ENCODE results near the gene CTU2. TPM values are rescaled to one million over a fixed set of nuclear protein-coding genes. Genes with fewer than 3 reads are reported as not detected.

CTU2 gene
- total RNA-seq, 1 experiment from 2014 or later = 52.4 TPM

DNA sequence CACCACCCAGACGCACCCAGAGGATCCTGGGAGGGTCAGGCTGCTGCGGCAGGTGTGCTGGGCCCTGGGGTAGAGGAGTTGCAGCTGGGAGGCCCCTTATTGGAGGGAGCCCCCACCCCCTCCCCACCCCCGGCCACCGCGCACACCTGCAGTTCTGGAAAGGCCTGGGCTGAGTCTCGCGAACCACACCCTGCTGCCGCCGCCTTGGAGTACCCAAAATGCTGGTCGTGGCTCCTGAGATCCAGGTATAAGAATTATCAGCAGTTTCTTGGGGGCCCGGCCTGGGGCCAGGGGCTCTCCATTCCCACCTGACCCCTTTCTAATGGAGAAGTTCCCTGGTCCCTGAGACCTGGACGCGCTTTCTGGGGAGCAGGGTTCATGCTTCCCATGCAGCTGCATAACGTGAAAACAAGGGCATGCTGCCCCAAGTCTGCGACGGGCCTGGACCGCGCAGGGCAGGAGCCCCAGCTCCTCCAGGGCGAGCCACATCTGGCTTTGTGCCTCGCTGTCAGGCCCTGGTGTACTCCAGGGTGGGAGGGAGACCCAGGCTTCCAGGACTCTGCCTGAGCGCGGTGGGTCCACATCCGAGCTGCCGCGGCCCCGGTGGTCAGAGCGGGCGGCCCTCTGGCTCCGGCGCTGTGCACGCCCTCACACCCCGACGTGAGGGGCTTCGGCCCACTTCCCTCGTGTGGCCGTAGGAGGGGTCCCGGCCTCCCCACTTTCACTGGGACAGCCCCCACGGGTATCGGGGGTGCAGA is 12.7 kb upstream of the CTU2 start:
- no peak overlapping the region for H3K27ac Mint-ChIP-seq
- 0 out of 2 replicates have a peak, but pooled peaks cover 2% of the 10 kb centered on the region for H3K4me1 Mint-ChIP-seq
- ATAC-seq (no peak), DNase-seq (ENCODE audit: low spot score) (no peak)
- POLR2A ChIA-PET = no interaction called here
- H3K9me3 Mint-ChIP-seq = no peaks in the 10 kb centered on the region
- H3K27me3 Mint-ChIP-seq (ENCODE audit: low read depth) = peaks cover 9% of the 10 kb centered on the region
- TF ChIP-seq NR1H2 (CRISPR knock-in tag; IDR thresholded peaks at IDR 0.05) = no peak
- H3K36me3 Mint-ChIP-seq = peaks cover 3% of the 10 kb centered on the region; the same call in 1 of the 2 replicates
- CTCF ChIA-PET = interaction anchor here (2.7 kb wide), 1 partner anchor 44 kb away, joined by 22 read pairs; no protein-coding TSS in a partner anchor
- no peak overlapping the region for H3K4me3 Mint-ChIP-seq

DNA sequence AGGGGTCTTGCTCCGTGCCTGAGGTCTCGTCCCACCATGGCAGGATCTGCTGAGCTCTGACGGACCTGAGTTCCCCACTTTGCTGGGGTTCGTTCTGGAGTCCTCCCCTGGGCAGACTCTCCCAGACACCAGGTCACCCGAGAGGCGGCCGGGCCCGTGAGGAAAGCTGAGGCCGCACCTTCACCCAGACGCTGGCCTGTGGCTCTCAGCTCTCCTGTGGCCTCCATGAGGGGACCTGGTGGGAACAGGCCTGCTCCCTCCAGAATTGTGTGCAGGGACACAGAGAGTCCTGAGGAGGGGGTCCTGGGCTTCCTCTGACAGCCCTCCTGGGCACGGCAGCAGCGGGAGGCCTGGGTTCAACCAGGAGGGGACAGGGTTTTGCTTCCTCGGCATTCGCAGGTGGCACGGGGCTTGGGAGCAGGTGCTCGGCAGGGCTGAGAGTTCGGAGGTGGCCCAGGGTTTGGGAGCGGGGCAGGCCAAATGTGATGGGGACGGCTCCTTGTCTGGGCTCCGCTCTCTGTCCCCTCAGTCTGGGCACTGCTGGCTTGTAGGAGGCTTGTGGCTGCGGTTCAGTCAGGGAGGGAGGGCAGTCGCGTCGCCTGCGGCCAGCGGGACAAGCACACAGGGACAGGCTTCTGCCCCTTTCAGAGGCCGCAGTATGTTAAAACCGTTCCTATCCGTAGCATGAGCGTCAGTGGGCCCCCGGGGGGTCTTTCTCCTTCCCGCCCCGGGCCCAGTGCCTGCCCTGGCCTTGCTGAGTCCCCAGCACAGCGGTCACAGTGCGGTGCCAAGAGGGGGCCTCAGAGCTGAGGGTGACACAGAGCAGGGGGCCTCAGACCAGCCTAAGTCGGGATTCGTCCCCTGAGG is 11.8 kb upstream of the CTU2 start:
- TF ChIP-seq NFYB (CRISPR knock-in tag; conservative IDR thresholded peaks at IDR 0.05; ENCODE audit: low read depth) (no peak), SMAD3 (CRISPR knock-in tag; IDR thresholded peaks at IDR 0.05; ENCODE audit: borderline replicate concordance) (no peak), NR1H2 (CRISPR knock-in tag; IDR thresholded peaks at IDR 0.05) (no peak), GABPB1 (CRISPR knock-in tag; IDR thresholded peaks at IDR 0.05) (no peak), NFATC4 (CRISPR knock-in tag; IDR thresholded peaks at IDR 0.05) (no peak), ZNF219 (CRISPR knock-in tag; IDR thresholded peaks at IDR 0.05; ENCODE audit: borderline replicate concordance) (no peak), SMAD4 (CRISPR knock-in tag; IDR thresholded peaks at IDR 0.05) (no peak), ZNF263 (CRISPR knock-in tag; IDR thresholded peaks at IDR 0.05; ENCODE audit: low read depth) (no peak)
- TF ChIP-seq, protein P1, sequence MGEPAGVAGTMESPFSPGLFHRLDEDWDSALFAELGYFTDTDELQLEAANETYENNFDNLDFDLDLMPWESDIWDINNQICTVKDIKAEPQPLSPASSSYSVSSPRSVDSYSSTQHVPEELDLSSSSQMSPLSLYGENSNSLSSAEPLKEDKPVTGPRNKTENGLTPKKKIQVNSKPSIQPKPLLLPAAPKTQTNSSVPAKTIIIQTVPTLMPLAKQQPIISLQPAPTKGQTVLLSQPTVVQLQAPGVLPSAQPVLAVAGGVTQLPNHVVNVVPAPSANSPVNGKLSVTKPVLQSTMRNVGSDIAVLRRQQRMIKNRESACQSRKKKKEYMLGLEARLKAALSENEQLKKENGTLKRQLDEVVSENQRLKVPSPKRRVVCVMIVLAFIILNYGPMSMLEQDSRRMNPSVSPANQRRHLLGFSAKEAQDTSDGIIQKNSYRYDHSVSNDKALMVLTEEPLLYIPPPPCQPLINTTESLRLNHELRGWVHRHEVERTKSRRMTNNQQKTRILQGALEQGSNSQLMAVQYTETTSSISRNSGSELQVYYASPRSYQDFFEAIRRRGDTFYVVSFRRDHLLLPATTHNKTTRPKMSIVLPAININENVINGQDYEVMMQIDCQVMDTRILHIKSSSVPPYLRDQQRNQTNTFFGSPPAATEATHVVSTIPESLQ (CRISPR knock-in tag; IDR thresholded peaks at IDR 0.05) = no peak
- TF ChIP-seq, protein P2, sequence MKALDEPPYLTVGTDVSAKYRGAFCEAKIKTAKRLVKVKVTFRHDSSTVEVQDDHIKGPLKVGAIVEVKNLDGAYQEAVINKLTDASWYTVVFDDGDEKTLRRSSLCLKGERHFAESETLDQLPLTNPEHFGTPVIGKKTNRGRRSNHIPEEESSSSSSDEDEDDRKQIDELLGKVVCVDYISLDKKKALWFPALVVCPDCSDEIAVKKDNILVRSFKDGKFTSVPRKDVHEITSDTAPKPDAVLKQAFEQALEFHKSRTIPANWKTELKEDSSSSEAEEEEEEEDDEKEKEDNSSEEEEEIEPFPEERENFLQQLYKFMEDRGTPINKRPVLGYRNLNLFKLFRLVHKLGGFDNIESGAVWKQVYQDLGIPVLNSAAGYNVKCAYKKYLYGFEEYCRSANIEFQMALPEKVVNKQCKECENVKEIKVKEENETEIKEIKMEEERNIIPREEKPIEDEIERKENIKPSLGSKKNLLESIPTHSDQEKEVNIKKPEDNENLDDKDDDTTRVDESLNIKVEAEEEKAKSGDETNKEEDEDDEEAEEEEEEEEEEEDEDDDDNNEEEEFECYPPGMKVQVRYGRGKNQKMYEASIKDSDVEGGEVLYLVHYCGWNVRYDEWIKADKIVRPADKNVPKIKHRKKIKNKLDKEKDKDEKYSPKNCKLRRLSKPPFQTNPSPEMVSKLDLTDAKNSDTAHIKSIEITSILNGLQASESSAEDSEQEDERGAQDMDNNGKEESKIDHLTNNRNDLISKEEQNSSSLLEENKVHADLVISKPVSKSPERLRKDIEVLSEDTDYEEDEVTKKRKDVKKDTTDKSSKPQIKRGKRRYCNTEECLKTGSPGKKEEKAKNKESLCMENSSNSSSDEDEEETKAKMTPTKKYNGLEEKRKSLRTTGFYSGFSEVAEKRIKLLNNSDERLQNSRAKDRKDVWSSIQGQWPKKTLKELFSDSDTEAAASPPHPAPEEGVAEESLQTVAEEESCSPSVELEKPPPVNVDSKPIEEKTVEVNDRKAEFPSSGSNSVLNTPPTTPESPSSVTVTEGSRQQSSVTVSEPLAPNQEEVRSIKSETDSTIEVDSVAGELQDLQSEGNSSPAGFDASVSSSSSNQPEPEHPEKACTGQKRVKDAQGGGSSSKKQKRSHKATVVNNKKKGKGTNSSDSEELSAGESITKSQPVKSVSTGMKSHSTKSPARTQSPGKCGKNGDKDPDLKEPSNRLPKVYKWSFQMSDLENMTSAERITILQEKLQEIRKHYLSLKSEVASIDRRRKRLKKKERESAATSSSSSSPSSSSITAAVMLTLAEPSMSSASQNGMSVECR (CRISPR knock-in tag; IDR thresholded peaks at IDR 0.05; ENCODE audit: borderline replicate concordance) = no peak
- TF ChIP-seq, protein P3, sequence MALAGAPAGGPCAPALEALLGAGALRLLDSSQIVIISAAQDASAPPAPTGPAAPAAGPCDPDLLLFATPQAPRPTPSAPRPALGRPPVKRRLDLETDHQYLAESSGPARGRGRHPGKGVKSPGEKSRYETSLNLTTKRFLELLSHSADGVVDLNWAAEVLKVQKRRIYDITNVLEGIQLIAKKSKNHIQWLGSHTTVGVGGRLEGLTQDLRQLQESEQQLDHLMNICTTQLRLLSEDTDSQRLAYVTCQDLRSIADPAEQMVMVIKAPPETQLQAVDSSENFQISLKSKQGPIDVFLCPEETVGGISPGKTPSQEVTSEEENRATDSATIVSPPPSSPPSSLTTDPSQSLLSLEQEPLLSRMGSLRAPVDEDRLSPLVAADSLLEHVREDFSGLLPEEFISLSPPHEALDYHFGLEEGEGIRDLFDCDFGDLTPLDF (CRISPR knock-in tag; IDR thresholded peaks at IDR 0.05) = no peak
- TF ChIP-seq, protein P4, sequence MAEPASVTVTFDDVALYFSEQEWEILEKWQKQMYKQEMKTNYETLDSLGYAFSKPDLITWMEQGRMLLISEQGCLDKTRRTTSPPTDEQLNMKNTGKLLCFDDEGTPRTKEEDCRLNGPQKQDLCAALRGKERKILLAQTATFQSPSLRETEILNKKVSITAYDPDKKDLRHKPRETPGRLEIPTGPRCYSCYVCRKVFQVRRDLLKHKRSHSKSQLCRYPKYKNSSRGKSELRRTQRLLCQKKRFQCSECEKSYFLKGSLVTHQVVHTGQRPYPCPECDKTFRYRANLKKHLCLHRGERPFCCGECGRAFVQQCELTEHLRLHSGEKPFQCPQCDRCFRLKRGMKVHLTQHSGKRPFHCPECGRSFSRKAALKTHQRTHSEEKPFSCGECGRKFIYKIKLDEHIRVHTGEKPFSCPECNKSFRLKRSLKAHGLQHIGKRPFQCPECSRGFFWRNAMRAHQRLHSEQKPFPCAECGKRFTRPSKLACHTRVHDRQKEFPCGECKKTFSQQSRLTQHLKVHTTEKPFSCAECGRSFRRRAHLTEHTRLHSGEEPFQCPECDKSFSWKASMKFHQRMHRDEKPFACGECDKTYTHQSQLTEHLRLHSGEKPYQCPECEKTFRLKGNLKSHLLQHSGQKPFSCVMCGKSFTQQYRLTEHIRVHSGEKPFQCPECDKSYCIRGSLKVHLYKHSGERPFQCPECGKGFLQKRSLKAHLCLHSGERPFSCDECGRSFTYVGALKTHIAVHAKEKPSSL (CRISPR knock-in tag; conservative IDR thresholded peaks at IDR 0.05) = no peak
- Mint-ChIP-seq H3K4me1 (no peaks in the 10 kb centered on the region), H3K4me3 (no peak overlapping the region), H3K9me3 (no peaks in the 10 kb centered on the region), H3K36me3 (peaks cover 3% of the 10 kb centered on the region; the same call in 1 of the 2 replicates), H3K27ac (0 out of 2 replicates have a peak overlapping the region, but pooled peaks have one; percentile 32), H3K27me3 (ENCODE audit: low read depth) (0 out of 2 replicates have a peak, but pooled peaks cover under 1% of the 10 kb centered on the region)
- ChIA-PET CTCF (interaction anchor here (2.7 kb wide), 1 partner anchor 43 kb away, joined by 22 read pairs; no protein-coding TSS in a partner anchor), POLR2A (no interaction called here)
- DNase-seq (ENCODE audit: low spot score) (no peak), ATAC-seq (no peak)
